ENCODE measurements around the gene NIPSNAP2. TPM values are rescaled to one million over a fixed set of nuclear protein-coding genes. Genes with fewer than 3 reads are reported as not detected.

Gene NIPSNAP2
- total and polyA plus RNA-seq, 2 of the 13 experiments (the other 11 are each of a cell fraction or from before 2014, with no cell fraction given) = 40.3 to 61.5 TPM

- peak; percentile 65 for TF ChIP-seq TFDP2 (CRISPR knock-in tag; IDR thresholded peaks at IDR 0.05)
- peak; percentile 87; the same call in 1 of the 2 replicates for TF ChIP-seq ZNF784 (CRISPR knock-in tag; IDR thresholded peaks at IDR 0.05; ENCODE audit: borderline replicate concordance)
- peak; percentile 67 for TF ChIP-seq SPEN (CRISPR knock-in tag; IDR thresholded peaks at IDR 0.05; ENCODE audit: low read depth)
- peak; percentile 55; the same call in 1 of the 2 replicates for TF ChIP-seq ZNF878 (CRISPR knock-in tag; IDR thresholded peaks at IDR 0.05)
- TF ChIP-seq JUNB (CRISPR knock-in tag; IDR thresholded peaks at IDR 0.05; ENCODE audit: borderline replicate concordance) = peak; percentile 80; the same call in 1 of the 2 replicates
- peak; percentile 90 for TF ChIP-seq FOXK1 (CRISPR knock-in tag; IDR thresholded peaks at IDR 0.05; ENCODE audit: borderline replicate concordance, low read depth)
- TF ChIP-seq TBX3 (IDR thresholded peaks at IDR 0.05; ENCODE audit: borderline replicate concordance) = peak; percentile 59; the same call in 1 of the 2 replicates
- TF ChIP-seq RCOR2 (CRISPR knock-in tag; IDR thresholded peaks at IDR 0.05) = peak; percentile 95
- TF ChIP-seq ZGPAT (CRISPR knock-in tag; IDR thresholded peaks at IDR 0.05) = peak; percentile 96
- TF ChIP-seq ZSCAN9 (CRISPR knock-in tag; IDR thresholded peaks at IDR 0.05; ENCODE audit: borderline replicate concordance) = peak; percentile 86
- TF ChIP-seq MTF1 (CRISPR knock-in tag; IDR thresholded peaks at IDR 0.05) = no peak
- no peak for TF ChIP-seq ZSCAN20 (CRISPR knock-in tag; IDR thresholded peaks at IDR 0.05; ENCODE audit: borderline replicate concordance)
- TF ChIP-seq ZHX2 (IDR thresholded peaks at IDR 0.05; ENCODE audit: low read depth) = peak; percentile 55; the same call in 1 of the 2 replicates
- no peak for TF ChIP-seq ZHX2 (CRISPR knock-in tag; IDR thresholded peaks at IDR 0.05; ENCODE audit: borderline replicate concordance)
- TF ChIP-seq ETS1 (CRISPR knock-in tag; IDR thresholded peaks at IDR 0.05) = no peak
- TF ChIP-seq DMAP1 (CRISPR knock-in tag; IDR thresholded peaks at IDR 0.05) = peak; percentile 78; the same call in 1 of the 2 replicates
- TF ChIP-seq THAP11 (CRISPR knock-in tag; IDR thresholded peaks at IDR 0.05) = peak; percentile 70
- TF ChIP-seq ZNF207 (IDR thresholded peaks at IDR 0.05; ENCODE audit: borderline replicate concordance) = no peak
- TF ChIP-seq ZNF414 (CRISPR knock-in tag; IDR thresholded peaks at IDR 0.05) = peak; percentile 73; the same call in 1 of the 2 replicates
Observed at GRCh38 chr7:56007167-56007652, 42.8 kb downstream of the NIPSNAP2 start (continued).
